IMR-90 (cell line): Measurements from ENCODE around the gene PCYOX1L. TPM values are rescaled to one million over a fixed set of nuclear protein-coding genes. Genes with fewer than 3 reads are reported as not detected.
A peak's percentile ranks its signal among the peaks of the same experiment; 100 is the strongest.

Experiments
- ATAC-seq: fragments of 200-7000 bp; cut with Tn5 transposase; 2 replicates; pipeline ENCODE4 v1.9.1; 2020; ENCODE audit warnings: low read depth, mild to moderate bottlenecking, moderate library complexity
- BruUV-seq: library from RNA; stranded (reverse); fragments of 400-500 nt; replicated peaks from 2 replicates; lab custom pipeline; 2021; lab: Mats Ljungman, UMichigan
- CTCF ChIA-PET: fragments of 300-600 bp; formaldehyde crosslinking; extraction: SDS; loops from one replicate; lab custom pipeline; 2021; ENCODE audit warnings: antibody characterized with exemption; lab: Yijun Ruan, JAX
- POLR2A ChIA-PET: fragments of 300-600 bp; sonication (Branson Sonifier 250); formaldehyde crosslinking; loops from one replicate; lab custom pipeline; 2022; ENCODE audit warnings: antibody characterized with exemption; ENCODE audit not compliant: unreplicated experiment; lab: Charles Lee
- DNase-seq: peaks from one replicate; pipeline ENCODE4 v3.0.0; 2013
- H2AFZ ChIP-seq: replicated peaks from 2 replicates; pipeline ENCODE3; 2013; ENCODE audit warnings: low read length, mild to moderate bottlenecking; ENCODE audit not compliant: poor library complexity
- H2AK5ac ChIP-seq: 2 replicates; pipeline ENCODE4 v1.6.1; 2013; ENCODE audit warnings: low read depth, low read length, inconsistent platforms
- H2AK9ac ChIP-seq: replicated peaks from 2 replicates; pipeline ENCODE3; 2013; ENCODE audit warnings: mild to moderate bottlenecking, low read depth, low read length, moderate library complexity; ENCODE audit not compliant: poor library complexity
- H2BK120ac ChIP-seq: 2 replicates; pipeline ENCODE4 v1.6.1; 2013; ENCODE audit warnings: low read depth, low read length, inconsistent platforms
- H2BK15ac ChIP-seq: 3 replicates; pipeline ENCODE4 v1.6.1; 2013; ENCODE audit warnings: low read depth, low read length, inconsistent platforms
- H2BK20ac ChIP-seq: 2 replicates; pipeline ENCODE4 v1.6.1; 2013; ENCODE audit warnings: low read depth, mild to moderate bottlenecking, inconsistent platforms, low read length, moderate library complexity
- H2BK5ac ChIP-seq: 2 replicates; pipeline ENCODE4 v1.6.1; 2013; ENCODE audit warnings: mild to moderate bottlenecking, low read depth, low read length, inconsistent platforms; ENCODE audit not compliant: poor library complexity, severe bottlenecking
- H3K14ac ChIP-seq: replicated peaks from 2 replicates; pipeline ENCODE4 v1.6.1; 2013; ENCODE audit warnings: low read depth, low read length, inconsistent platforms
- H3K18ac ChIP-seq: 2 replicates; pipeline ENCODE4 v1.6.1; 2013; ENCODE audit warnings: low read depth, low read length, control low read depth
- H3K23ac ChIP-seq: 2 replicates; pipeline ENCODE4 v1.6.1; 2013; ENCODE audit warnings: low read depth, low read length, inconsistent platforms
- H3K27ac ChIP-seq: 2 replicates; pipeline ENCODE4 v1.5.1; 2013; ENCODE audit warnings: mild to moderate bottlenecking, control low read depth, low read length; ENCODE audit not compliant: insufficient read depth
- H3K27me3 ChIP-seq: 2 replicates; pipeline ENCODE4 v1.6.1; 2013; ENCODE audit warnings: low read length; ENCODE audit not compliant: control insufficient read depth, insufficient read depth
- H3K36me3 ChIP-seq: 2 replicates; pipeline ENCODE4 v1.6.1; 2013; ENCODE audit warnings: low read length, mixed read lengths; ENCODE audit not compliant: control insufficient read depth, insufficient read depth
- H3K4ac ChIP-seq: 2 replicates; pipeline ENCODE4 v1.6.1; 2013; ENCODE audit warnings: low read depth, low read length, inconsistent platforms
- H3K4me1 ChIP-seq: 2 replicates; pipeline ENCODE4 v1.6.1; 2013; ENCODE audit warnings: low read length, mixed read lengths; ENCODE audit not compliant: control insufficient read depth, insufficient read depth
- H3K4me2 ChIP-seq: 2 replicates; pipeline ENCODE4 v1.6.1; 2013; ENCODE audit warnings: low read depth, mild to moderate bottlenecking, control low read depth, low read length, moderate library complexity
- H3K4me3 ChIP-seq: 2 replicates; pipeline ENCODE4 v1.5.1; 2013; ENCODE audit warnings: low read depth, mild to moderate bottlenecking, control low read depth, low read length, moderate library complexity; ENCODE audit not compliant: insufficient read depth
- H3K56ac ChIP-seq: 2 replicates; pipeline ENCODE4 v1.6.1; 2013; ENCODE audit warnings: low read length, inconsistent platforms; ENCODE audit not compliant: insufficient read depth; ENCODE audit errors: extremely low read depth
- H3K79me1 ChIP-seq, 2 experiments: 2 replicates each; pipeline ENCODE4 v1.6.1; 2013; ENCODE audit warnings: low read length in 2 of 2, inconsistent platforms in 1 of 2, low read depth in 1 of 2
- H3K9ac ChIP-seq: 2 replicates; pipeline ENCODE4 v1.6.1; 2013; ENCODE audit warnings: low read depth, low read length, control low read depth
- H3K9me1 ChIP-seq: 2 replicates; pipeline ENCODE4 v1.6.1; 2013; ENCODE audit warnings: low read length, inconsistent platforms; ENCODE audit not compliant: insufficient read depth
- H3K9me3 ChIP-seq: 2 replicates; pipeline ENCODE4 v1.6.1; 2013; ENCODE audit warnings: low read length; ENCODE audit not compliant: control insufficient read depth, insufficient read depth
- H4K20me1 ChIP-seq: 2 replicates; pipeline ENCODE4 v1.6.1; 2013; ENCODE audit warnings: low read length, inconsistent platforms; ENCODE audit not compliant: insufficient read depth
- H4K5ac ChIP-seq: 2 replicates; pipeline ENCODE4 v1.6.1; 2013; ENCODE audit warnings: mild to moderate bottlenecking, low read depth, low read length, control low read depth
- H4K8ac ChIP-seq, 2 experiments: 2 replicates each; pipeline ENCODE4 v1.6.1; 2013; ENCODE audit warnings: low read depth in 2 of 2, low read length in 2 of 2, control low read depth in 1 of 2, inconsistent platforms in 1 of 2
- H4K91ac ChIP-seq: 2 replicates; pipeline ENCODE4 v1.6.1; 2013; ENCODE audit warnings: low read depth, low read length, inconsistent platforms; ENCODE audit not compliant: insufficient read depth
- CEBPB ChIP-seq: IDR thresholded peaks from 2 replicates; pipeline ENCODE4 v1.6.1; 2012; ENCODE audit warnings: low read depth, low read length, improper control_type of control experiment
- RCOR1 ChIP-seq: IDR thresholded peaks from 2 replicates; pipeline ENCODE4 v1.6.1; 2012; ENCODE audit warnings: mild to moderate bottlenecking, low read length, improper control_type of control experiment; ENCODE audit not compliant: insufficient replicate concordance
- WGBS, 2 experiments: methylation state at CpG; one replicate each; pipeline versions ENCODE4 v1.1.5 to v1.1.7; 2013; ENCODE audit warnings: missing lambda C conversion rate in 2 of 2; ENCODE audit not compliant: insufficient read length in 1 of 2; ENCODE audit errors: extremely low coverage in 2 of 2; 5-methylcytosine and 5-hydroxymethylcytosine counted together
- dilution Hi-C: fragments of 300-500 bp; cut with HindIII; formaldehyde crosslinking; loops from one replicate; pipeline ENCODE4 v1.14.3; 2018; ENCODE audit warnings: low sequenced_read_pairs; ENCODE audit not compliant: unreplicated experiment
- in situ Hi-C: fragments of 300-500 bp; cut with MboI; formaldehyde crosslinking; loops from 3 replicates; pipeline ENCODE4 v1.14.3; 2019; ENCODE audit warnings: low sequenced_read_pairs, inconsistent platforms, mixed read lengths
- intact Hi-C: fragments of 100-400 bp; cut with micrococcal nuclease; formaldehyde crosslinking; loops from 2 replicates; pipeline ENCODE4 v1.10.0; 2022
- polyA plus RNA-seq, 3 experiments: library from polyadenylated mRNA; depleted of rRNA; stranded (reverse); fragments of >200 nt; gene quantifications; 2 replicates each; pipeline ENCODE4 v1.2.3, GENCODE V29; 2012; ENCODE audit warnings: low replicate concordance in 1 of 3
- total RNA-seq: library from RNA; depleted of rRNA; stranded (reverse); fragments of >200 nt; gene quantifications from 2 replicates; pipeline ENCODE4 v1.2.3, GENCODE V29; 2012

PCYOX1L gene
- total and polyA plus RNA-seq, 2 of the 4 experiments (the other 2 are of a cell fraction), result 7.0 to 14.3 TPM

- H3K9me3 ChIP-seq, result no peaks in the 10 kb centered on the region
- H3K9me1 ChIP-seq, result peaks cover 32% of the 10 kb centered on the region
- peak overlapping the region; percentile 26; the same call in 1 of the 2 replicates for H3K18ac ChIP-seq
- peak overlapping the region; percentile 21 to 75; a peak in 3 of 4 replicates for H4K8ac ChIP-seq
- TF ChIP-seq CEBPB (peak; percentile 92), RCOR1 (no peak)
- ChIA-PET POLR2A (interaction anchor here (1.6 to 5.1 kb wide), 2 partner anchors 8 to 18 kb away, joined by 3 to 22 read pairs; no protein-coding TSS in a partner anchor), CTCF (interaction anchor here (0.5 kb wide), 1 partner anchor 1962 kb away, joined by 6 read pairs; no protein-coding TSS in a partner anchor)
- H3K4me3 ChIP-seq, result no peak overlapping the region
- BruUV-seq, result no TSS peak
- H3K23ac ChIP-seq, result peak overlapping the region; percentile 89
- H3K4me1 ChIP-seq, result peaks cover 72% of the 10 kb centered on the region
- H3K4ac ChIP-seq, result peak overlapping the region; percentile 87
- 92% methylated on average over 2 of the region's 10 CpGs; no CpG with 5 or more reads in 1 of the 2 experiments for WGBS, 2 experiments
- peaks cover 80% of the 10 kb centered on the region for H3K36me3 ChIP-seq
- ATAC-seq (no peak), DNase-seq (no peak)
- H3K56ac ChIP-seq, result peak overlapping the region; percentile 32; the same call in 1 of the 2 replicates
- intact Hi-C loops (no loop called here), in situ Hi-C loops (no loop called here), dilution Hi-C loops (no loop called here)
- peak overlapping the region; percentile 26; the same call in 1 of the 2 replicates for H4K5ac ChIP-seq
- H2BK120ac ChIP-seq, result peak overlapping the region; percentile 74
- H2AFZ ChIP-seq, result no peak overlapping the region
- H2BK20ac ChIP-seq, result peak overlapping the region; percentile 72
- peak overlapping the region; percentile 13 for H3K4me2 ChIP-seq
- H2AK9ac ChIP-seq, result peak overlapping the region; percentile 68
- H2AK5ac ChIP-seq, result peak overlapping the region; percentile 97
- H3K27ac ChIP-seq, result peak overlapping the region; percentile 88
- H4K91ac ChIP-seq, result peak overlapping the region; percentile 69
- H2BK15ac ChIP-seq, result peak overlapping the region; percentile 23; the same call in 1 of the 3 replicates
- peak overlapping the region; percentile 86 for H3K14ac ChIP-seq
- peaks cover 89% of the 10 kb centered on the region for H4K20me1 ChIP-seq
- H3K9ac ChIP-seq, result peak overlapping the region; percentile 25
- peaks cover 13 to 81% of the 10 kb centered on the region in 2 experiments for H3K79me1 ChIP-seq
- no peaks in the 10 kb centered on the region for H3K27me3 ChIP-seq
- H2BK5ac ChIP-seq, result peak overlapping the region; percentile 75
Measured at GRCh38 chr5:149415066-149415967, 57.5 kb downstream of the PCYOX1L start.
